ENCODE results near the gene CAPN10.

- TF ChIP-seq CTCF (IDR thresholded peaks at IDR 0.05) = no peak
- TF ChIP-seq JUN (CRISPR knock-in tag; IDR thresholded peaks at IDR 0.05) = no peak
- TF ChIP-seq EMX1 (CRISPR knock-in tag; IDR thresholded peaks at IDR 0.05) = no peak
- no peak for TF ChIP-seq NR1H2 (CRISPR knock-in tag; IDR thresholded peaks at IDR 0.05)
- TF ChIP-seq ZNF263 (CRISPR knock-in tag; IDR thresholded peaks at IDR 0.05; ENCODE audit: low read depth) = no peak
- no peak for TF ChIP-seq PREB (CRISPR knock-in tag; IDR thresholded peaks at IDR 0.05; ENCODE audit: borderline replicate concordance)
- no peak for TF ChIP-seq ZNF671 (CRISPR knock-in tag; IDR thresholded peaks at IDR 0.05)
- TF ChIP-seq AFF4 (CRISPR knock-in tag; IDR thresholded peaks at IDR 0.05; ENCODE audit: borderline replicate concordance) = no peak
Observed at GRCh38 chr2:240645801-240646175, 59.3 kb downstream of the CAPN10 start.
